Erythroblast (primary cell): ENCODE results near the gene CORIN.

Source experiments
- DNase-seq, 2 experiments: peaks; one replicate each; lab custom pipeline; 2025; lab: John Stamatoyannopoulos, UW
- GATA1 ChIP-seq: IDR thresholded peaks from 2 replicates; pipeline ENCODE4 v1.6.1; 2011; ENCODE audit warnings: low read depth, mild to moderate bottlenecking, control low read depth, low read length, moderate library complexity
- POLR2A ChIP-seq: IDR thresholded peaks from 2 replicates; pipeline ENCODE4 v1.6.1; 2011; ENCODE audit warnings: mild to moderate bottlenecking, low read length

CORIN gene

DNA sequence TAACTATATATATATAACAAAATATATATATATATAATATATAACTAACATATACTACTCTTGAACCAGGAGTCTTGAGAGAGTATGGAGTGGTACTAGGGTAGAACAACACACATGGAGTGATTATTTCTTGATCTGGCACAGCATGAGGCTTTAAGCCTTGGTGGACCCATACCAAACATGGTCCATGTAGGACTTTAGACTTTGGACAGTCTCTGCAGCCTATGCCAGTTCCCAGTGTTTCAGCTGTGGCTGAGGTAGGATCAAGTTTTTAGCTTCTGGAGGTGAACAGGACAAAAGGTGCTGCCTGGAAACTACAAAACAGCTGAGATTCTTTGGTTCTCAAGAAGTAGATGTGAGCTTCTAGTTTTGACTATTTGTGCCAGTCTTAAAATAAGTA, 20.6 kb downstream of the CORIN start:
- no peak for TF ChIP-seq GATA1
- TF ChIP-seq POLR2A = no peak

DNA sequence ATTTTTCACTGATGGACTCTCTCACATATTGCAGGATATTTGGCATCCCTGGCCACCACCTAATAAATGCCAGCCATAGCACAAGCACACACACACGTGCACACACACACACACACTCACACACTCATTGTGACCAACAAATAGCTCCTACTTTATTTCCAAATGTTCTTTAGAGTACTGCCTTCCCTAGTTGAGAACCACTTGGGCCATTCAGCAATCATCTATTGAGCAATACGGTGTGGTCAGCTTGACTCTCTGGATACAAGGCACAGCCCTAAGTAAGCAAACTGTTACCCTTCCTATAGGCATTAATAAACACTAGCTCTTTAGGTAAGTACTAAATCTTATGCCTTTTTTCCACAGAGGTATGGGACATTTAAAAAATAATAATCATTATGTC, 21.1 kb downstream of the CORIN start:
- no peak for DNase-seq
- TF ChIP-seq POLR2A (no peak), GATA1 (no peak)

More for the DNA sequence above, 20.6 kb downstream of the CORIN start:
- no peak for DNase-seq

DNA sequence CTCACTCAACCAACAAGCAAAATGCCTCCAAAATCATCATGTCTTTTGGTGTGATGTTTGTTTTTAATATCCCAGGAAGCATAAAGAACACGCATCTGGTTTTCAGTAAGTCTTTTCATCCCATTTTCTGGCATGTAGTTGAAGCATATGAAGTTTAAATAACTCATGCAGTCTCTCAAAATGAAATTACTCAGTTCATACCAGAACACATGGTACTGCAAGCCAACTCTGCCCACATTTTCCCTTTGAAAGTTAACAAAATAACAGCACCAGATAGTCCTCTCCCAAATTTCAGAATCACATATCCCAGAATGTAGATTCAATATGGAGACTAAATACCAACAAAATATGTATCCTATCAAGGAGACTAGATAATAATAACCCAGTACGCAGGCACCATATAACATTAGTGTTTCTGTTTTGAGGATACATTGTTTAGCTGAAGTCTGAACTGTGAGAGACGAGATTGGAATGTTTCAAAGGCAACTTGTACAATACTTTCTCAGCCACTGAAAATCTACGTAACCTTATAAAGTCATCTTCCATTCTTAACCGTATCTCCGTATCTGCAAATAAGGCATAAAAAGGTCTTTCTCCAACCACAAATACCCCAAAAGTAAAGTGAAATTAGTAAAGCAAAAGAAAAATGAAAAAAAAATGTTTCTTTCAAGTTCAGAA, 23.1 kb downstream of the CORIN start:
- DNase-seq = no peak
- TF ChIP-seq POLR2A (no peak), GATA1 (no peak)

DNA sequence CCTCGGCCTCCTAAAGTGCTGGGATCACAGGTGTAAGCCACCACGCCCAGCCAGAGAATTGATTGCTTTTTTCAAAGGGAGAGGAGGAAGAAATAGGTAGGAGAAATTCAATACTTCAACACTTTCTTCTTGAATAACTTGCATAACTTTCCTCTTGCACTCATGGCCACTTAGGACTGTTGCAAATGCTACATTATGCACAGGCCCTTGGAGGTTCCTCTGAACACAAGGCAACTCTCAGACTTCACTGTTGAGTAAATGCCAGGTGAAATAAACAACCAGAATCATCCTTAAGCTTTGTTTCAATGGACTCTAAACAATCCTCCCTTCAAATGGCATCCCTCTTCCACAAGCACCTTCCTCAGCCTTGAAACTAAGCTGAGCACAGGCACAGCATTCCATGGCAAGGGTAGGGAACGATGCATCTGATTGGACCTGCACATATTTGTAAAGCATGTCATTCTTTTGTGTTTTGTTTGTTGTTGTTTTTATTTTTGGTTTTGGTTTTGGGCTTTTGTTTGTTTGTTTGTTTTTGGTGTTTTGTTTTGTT, 28.1 kb downstream of the CORIN start:
- no peak for TF ChIP-seq GATA1
- no peak for TF ChIP-seq POLR2A
- no peak for DNase-seq

DNA sequence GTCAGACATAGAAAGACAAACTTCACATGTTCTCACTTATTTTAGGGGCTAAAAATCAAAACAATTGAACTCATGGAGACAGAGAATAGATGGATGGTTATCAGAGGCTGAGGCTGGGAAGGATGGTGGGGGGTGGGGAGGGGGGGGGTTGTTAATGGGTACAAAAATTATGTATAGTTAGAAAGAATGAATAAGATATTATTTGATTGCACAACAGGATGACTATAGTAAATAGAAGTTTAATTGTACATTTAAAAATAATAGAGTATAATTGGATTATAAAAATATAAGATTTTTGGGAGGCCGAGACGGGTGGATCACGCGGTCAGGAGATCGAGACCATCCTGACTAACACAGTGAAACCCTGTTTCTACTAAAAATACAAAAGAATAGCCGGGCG, 33.3 kb downstream of the CORIN start:
- DNase-seq = no peak
- TF ChIP-seq POLR2A = no peak
- TF ChIP-seq GATA1 = no peak

DNA sequence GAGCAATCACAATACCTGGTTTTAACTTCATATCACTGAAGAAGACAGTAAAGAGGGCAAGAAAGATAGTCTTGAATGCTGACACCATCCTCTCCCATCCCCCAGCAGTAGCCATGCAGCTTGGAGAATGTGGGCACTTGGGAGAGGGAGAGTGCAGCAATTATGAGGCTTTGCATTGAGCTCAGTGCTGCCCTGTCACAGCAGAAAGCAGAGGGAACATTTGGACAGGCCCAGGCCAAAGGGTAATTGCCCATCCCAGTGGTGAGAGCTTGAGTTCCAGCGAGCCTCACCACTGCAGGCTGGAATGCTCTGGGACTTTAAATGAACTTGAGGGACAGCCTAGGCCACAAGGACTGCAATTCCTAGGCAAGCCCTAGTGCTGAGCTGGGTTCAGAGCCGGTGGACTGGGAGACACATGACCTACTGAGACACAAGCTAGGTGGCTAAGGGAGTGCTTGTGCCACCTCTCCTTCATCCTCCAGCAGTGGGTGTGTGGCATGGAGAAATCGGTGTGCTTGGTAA, 36.3 kb downstream of the CORIN start:
- DNase-seq = no peak
- TF ChIP-seq GATA1 = no peak
- no peak for TF ChIP-seq POLR2A

- no peak for DNase-seq
- TF ChIP-seq POLR2A (no peak), GATA1 (no peak)
Observed at GRCh38 chr4:47798165-47798564, 39.7 kb downstream of the CORIN start.

GRCh38 chr4:47791965-47792364, 45.9 kb downstream of the CORIN start:
- DNase-seq = no peak
- TF ChIP-seq POLR2A (no peak), GATA1 (no peak)

- no peak for DNase-seq
- no peak for TF ChIP-seq POLR2A
- no peak for TF ChIP-seq GATA1
Observed at GRCh38 chr4:47790105-47790504, 47.8 kb downstream of the CORIN start.

- no peak for DNase-seq
- no peak for TF ChIP-seq GATA1
- no peak for TF ChIP-seq POLR2A
Observed at GRCh38 chr4:47788126-47788525, 49.7 kb downstream of the CORIN start.

DNA sequence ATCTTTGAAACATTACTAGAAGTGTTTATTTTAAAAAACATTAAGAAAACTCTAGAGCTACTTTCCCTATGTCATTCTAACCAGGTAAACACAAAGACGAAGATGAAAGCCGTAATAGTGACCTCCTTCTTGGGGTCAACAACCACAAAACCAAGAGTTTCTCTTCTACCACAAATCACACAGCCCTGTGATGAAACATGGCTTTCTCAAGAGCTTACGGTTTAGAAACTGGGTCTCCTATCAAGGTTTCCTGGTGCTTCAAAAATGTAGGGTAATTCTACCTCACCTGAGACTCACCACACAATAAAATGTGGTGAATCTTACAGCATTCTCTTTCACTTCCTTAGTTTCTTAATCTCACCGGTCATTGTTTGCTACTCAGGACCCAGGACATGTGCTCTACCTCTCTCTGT, 50.9 kb downstream of the CORIN start:
- no peak for DNase-seq
- no peak for TF ChIP-seq GATA1
- TF ChIP-seq POLR2A = no peak

DNA sequence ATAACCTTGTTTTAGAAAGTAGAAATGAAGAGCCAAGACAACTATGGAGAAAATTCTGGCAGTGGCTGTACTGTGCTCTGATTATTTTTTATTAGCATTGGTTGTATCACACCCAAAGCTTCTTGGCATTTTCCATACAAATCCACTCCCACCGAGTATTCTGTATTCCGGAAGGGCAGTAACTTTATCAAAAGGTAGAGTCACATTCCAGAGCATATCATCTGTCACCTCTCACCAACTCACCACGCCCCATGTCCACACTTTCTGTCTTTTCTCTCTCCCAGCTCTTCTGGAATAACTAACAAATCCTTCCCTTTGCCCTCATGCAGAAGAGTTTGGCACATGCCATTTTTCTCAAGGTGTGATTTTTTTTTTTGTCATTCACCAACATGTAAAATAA, 52.7 kb downstream of the CORIN start:
- no peak for DNase-seq
- TF ChIP-seq POLR2A = no peak
- no peak for TF ChIP-seq GATA1

DNA sequence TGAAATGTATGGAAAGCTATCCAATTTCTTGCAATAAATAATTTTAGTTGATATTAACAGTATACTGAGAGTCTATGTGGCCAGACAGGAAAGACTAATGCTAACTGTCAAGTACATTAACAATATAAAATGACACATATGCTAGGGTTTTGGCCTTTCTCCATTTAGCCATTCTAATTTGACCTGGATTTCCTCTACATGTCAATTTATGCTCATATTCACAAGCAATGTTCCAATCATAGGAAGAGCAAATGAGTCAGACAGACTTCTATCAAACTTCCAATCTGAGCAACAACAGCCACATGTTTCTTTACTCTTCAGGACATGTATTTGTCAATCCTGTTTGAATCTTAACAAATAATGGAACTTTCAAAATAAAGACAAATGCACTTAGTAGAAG, 53.6 kb downstream of the CORIN start:
- DNase-seq = no peak
- TF ChIP-seq GATA1 (no peak), POLR2A (no peak)

- no peak for DNase-seq
- no peak for TF ChIP-seq GATA1
- no peak for TF ChIP-seq POLR2A
Observed at GRCh38 chr4:47776353-47776752, 61.5 kb downstream of the CORIN start.

GRCh38 chr4:47774079-47774478, 63.8 kb downstream of the CORIN start:
- DNase-seq = no peak
- TF ChIP-seq POLR2A (no peak), GATA1 (no peak)
